GM10266 (cell line): ENCODE data around the gene SEMA4A.
"Not testable (repeated sequence)": the region's sequence is repeated elsewhere in the genome, so short reads cannot be mapped to it uniquely, and the experiment has no call there.

Experiments
- DNase-seq: peaks from one replicate; pipeline ENCODE4 v3.0.0; 2012; ENCODE audit errors: extremely low spot score
- CTCF ChIP-seq: IDR thresholded peaks from 2 replicates; pipeline ENCODE4 v1.5.1; 2012; ENCODE audit warnings: mild to moderate bottlenecking, low read depth; ENCODE audit not compliant: control insufficient read depth, insufficient read depth; ENCODE audit errors: missing control alignments

The SEMA4A gene

GRCh38 chr1:156115514-156116374, 37.6 kb upstream of the SEMA4A start:
- TF ChIP-seq CTCF, result no peak
- no peak for DNase-seq

- not testable (repeated sequence) for DNase-seq
These were observed 36.7 kb upstream of the SEMA4A start for GRCh38 chr1:156116731-156117130.

GRCh38 chr1:156117414-156118176, 35.8 kb upstream of the SEMA4A start:
- DNase-seq, result no peak
- no peak for TF ChIP-seq CTCF

- no peak for DNase-seq
- TF ChIP-seq CTCF, result no peak
These were observed 35.1 kb upstream of the SEMA4A start for GRCh38 chr1:156118177-156118868.

DNA sequence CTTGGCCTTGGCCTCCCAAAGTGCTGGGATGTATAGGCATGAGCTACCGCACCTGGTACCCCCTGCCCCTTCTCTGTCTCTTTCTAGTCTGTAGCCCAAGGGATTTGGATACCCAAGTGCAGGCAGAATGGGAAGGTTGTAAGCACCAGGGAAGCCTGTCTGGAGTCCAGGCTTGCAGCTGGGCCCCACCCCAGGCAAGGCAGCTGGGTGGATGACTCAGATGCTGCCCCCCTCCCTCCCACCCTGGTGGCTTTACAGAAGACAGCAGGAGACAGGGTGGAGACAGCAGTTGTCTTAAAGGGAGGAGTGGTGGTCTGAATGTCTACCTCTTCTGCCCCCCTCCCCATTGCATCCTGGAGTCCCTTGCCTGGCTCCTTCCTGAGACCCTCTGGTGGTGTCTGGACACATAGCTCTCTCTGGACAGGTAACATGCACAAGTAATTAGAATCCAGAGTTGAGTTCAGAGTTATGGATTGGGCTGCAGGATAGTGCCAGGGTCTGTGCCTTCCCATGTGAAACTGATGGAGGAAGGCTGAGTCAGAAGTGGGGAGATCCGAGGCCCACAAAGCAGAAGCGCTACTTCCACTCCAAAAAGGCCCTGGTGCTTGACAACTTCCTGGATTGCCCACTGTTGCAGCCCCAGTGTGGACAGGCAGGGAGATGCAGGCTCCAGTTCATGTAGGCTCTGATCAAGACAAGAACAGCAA, 33.7 kb upstream of the SEMA4A start:
- no peak for DNase-seq
- no peak for TF ChIP-seq CTCF

- TF ChIP-seq CTCF, result no peak
These were observed 33.1 kb upstream of the SEMA4A start for GRCh38 chr1:156120318-156120717.

DNA sequence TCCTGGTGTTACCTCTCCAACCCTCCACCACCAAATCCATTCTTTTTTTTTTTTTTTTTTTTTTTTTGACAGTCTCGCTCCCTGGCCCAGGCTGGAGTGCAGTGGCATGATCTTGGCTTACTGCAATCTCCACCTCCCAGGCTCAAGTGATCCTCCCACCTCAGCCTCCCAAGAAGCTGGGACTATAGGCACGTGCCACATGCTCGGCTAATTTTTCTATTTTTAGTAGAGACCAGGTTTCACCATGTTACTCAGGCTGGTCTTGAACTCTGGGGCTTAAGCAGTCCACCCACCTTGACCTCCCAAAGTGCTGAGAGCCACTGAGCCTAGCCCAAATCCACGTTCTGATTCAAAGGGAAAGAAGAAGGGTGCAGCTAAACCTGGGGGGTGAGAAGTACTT, 32.4 kb upstream of the SEMA4A start:
- not testable (repeated sequence) for DNase-seq

More at GRCh38 chr1:156120318-156120717, 33.1 kb upstream of the SEMA4A start:
- no peak for DNase-seq
